Measurements from ENCODE around the gene ACSL1. TPM values are rescaled to one million over a fixed set of nuclear protein-coding genes. Genes with fewer than 3 reads are reported as not detected.

The ACSL1 gene
- total RNA-seq, 1 donor from 2014 or later = 42.9 TPM

DNA sequence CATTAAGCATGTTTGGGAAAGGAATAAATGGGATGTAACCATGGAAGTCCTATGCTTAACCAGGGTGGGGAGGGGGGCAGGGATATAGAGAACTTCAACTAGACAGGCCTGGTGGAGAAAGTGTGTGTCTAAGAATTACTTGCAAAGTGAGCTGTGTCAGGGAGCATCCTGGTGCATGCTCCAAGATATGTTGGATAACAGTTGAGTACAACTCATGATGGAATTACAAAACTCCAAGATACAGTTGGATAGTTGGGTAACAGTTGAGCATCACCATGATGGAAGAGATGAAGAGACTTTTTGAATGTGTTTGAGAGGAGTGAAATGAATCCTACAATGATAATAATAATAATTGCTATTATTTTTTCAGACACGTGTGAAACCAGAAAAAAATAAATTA, 26.1 kb upstream of the ACSL1 start:
- Histone ChIP-seq H3K36me3 (ENCODE audit: control insufficient read depth, insufficient read depth, low read length) (no peaks in the 10 kb centered on the region), H3K4me3 (ENCODE audit: low read depth, low read length) (no peak overlapping the region), H3K27me3 (ENCODE audit: control insufficient read depth, insufficient read depth, low read length) (peaks cover 2% of the 10 kb centered on the region)
- TF ChIP-seq, protein P1, sequence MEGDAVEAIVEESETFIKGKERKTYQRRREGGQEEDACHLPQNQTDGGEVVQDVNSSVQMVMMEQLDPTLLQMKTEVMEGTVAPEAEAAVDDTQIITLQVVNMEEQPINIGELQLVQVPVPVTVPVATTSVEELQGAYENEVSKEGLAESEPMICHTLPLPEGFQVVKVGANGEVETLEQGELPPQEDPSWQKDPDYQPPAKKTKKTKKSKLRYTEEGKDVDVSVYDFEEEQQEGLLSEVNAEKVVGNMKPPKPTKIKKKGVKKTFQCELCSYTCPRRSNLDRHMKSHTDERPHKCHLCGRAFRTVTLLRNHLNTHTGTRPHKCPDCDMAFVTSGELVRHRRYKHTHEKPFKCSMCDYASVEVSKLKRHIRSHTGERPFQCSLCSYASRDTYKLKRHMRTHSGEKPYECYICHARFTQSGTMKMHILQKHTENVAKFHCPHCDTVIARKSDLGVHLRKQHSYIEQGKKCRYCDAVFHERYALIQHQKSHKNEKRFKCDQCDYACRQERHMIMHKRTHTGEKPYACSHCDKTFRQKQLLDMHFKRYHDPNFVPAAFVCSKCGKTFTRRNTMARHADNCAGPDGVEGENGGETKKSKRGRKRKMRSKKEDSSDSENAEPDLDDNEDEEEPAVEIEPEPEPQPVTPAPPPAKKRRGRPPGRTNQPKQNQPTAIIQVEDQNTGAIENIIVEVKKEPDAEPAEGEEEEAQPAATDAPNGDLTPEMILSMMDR (IDR thresholded peaks at IDR 0.05; ENCODE audit: insufficient read depth, low read length, poor library complexity, severe bottlenecking) = no peak
- no peak for DNase-seq (ENCODE audit: low read depth)

DNA sequence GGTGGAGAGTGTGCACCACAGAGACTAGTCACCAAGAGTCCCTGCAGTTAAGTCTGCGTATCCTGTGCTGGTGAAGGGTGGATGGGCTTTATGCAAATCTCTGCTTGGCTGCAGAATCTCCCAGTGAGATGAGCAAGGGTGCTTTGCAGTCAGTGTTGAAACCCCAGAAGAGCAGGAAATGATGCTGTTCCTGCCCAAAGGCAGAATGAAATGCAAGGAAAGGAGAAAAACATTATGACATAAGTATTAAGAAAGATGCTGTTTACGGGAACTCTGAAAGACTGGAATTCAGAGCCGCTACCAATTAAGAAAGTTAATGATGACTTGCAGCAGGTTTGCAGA, 25.4 kb upstream of the ACSL1 start:
- no peak overlapping the region for H3K4me3 ChIP-seq (ENCODE audit: low read depth, low read length)
- H3K27me3 ChIP-seq (ENCODE audit: control insufficient read depth, insufficient read depth, low read length) = peaks cover 2% of the 10 kb centered on the region
- H3K36me3 ChIP-seq (ENCODE audit: control insufficient read depth, insufficient read depth, low read length) = no peaks in the 10 kb centered on the region
- TF ChIP-seq, protein P1 (IDR thresholded peaks at IDR 0.05; ENCODE audit: insufficient read depth, low read length, poor library complexity, severe bottlenecking) = no peak
- no peak for DNase-seq (ENCODE audit: low read depth)

DNA sequence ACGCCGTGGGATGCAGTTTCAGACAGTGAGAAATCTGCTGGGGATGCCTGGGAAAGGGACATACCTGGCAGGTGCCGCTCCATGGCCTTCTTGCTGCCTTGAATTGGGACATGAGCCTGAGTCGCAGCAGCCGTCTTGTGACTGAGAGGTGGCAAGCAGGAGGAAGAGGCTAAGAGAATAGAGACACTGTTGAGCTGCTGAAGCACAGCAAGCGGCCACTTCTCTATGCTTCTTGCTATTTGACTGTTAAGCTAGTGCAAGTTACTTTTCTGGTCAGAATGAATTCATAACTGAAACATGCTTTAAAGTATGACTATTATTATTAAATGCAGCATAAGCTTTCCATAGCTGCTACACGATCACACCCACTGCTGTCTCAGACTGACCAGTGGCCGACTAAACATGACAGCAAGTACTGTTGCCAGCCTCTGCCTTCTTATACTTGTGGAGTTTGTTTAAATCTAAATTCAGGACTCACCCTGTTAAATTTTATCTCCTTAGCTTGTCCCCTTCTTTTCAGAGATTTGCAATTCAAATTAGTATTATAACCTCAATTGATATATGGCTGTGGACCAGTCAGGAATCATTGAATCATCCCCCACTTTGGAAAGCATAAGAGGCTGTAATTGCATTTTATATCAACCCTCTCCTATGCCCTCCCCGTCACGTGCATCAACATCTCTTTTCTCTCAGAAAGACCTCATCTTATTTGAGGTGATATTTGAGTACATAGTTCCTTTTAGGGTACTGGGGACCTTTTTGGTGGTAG, 24.8 kb upstream of the ACSL1 start:
- TF ChIP-seq, protein P1 (IDR thresholded peaks at IDR 0.05; ENCODE audit: insufficient read depth, low read length, poor library complexity, severe bottlenecking) = no peak
- Histone ChIP-seq H3K36me3 (ENCODE audit: control insufficient read depth, insufficient read depth, low read length) (no peaks in the 10 kb centered on the region), H3K27me3 (ENCODE audit: control insufficient read depth, insufficient read depth, low read length) (peaks cover 2% of the 10 kb centered on the region), H3K4me3 (ENCODE audit: low read depth, low read length) (no peak overlapping the region)
- DNase-seq (ENCODE audit: low read depth) = no peak

DNA sequence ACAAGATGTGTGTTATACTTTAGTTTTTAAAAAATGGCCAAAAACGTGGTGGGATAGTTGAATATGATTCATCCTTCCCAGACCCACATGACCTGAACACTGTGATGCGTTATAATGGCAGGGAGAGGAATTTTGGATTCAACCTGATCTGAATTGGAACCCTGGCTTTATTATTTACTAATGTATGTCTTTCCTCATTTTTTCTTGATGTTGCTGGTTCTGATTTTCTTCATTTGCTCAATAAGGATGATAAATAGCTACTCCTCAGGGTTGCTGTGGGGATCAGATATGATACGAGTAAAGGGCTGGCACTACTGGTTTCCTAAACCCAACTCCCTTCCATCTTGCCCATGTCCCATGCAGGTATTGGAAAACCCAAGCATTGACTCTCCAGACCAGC, 24.2 kb upstream of the ACSL1 start:
- TF ChIP-seq, protein P1 (IDR thresholded peaks at IDR 0.05; ENCODE audit: insufficient read depth, low read length, poor library complexity, severe bottlenecking) = no peak
- Histone ChIP-seq H3K4me3 (ENCODE audit: low read depth, low read length) (no peak overlapping the region), H3K27me3 (ENCODE audit: control insufficient read depth, insufficient read depth, low read length) (peaks cover 2% of the 10 kb centered on the region), H3K36me3 (ENCODE audit: control insufficient read depth, insufficient read depth, low read length) (no peaks in the 10 kb centered on the region)
- DNase-seq (ENCODE audit: low read depth) = no peak

DNA sequence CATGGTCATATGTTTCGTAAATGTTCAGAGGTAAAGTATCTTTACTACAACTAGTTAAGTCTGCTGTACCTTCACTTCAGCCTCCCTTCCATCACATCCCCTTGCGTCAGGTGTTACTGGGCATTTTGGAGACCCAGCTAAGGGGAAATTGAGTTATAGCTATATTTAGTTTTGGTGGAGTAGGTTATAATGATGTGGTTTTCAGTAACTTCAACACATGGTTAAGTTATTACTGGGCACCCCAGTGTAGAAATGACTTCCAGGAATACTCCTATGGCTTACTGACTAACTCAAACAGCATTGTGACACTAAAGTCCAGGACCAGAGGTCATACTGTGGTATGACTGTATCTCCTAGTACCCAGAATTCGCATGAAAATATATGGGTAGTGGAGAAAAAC, 23.4 kb upstream of the ACSL1 start:
- Histone ChIP-seq H3K36me3 (ENCODE audit: control insufficient read depth, insufficient read depth, low read length) (no peaks in the 10 kb centered on the region), H3K27me3 (ENCODE audit: control insufficient read depth, insufficient read depth, low read length) (peaks cover 2% of the 10 kb centered on the region), H3K4me3 (ENCODE audit: low read depth, low read length) (no peak overlapping the region)
- DNase-seq (ENCODE audit: low read depth) = no peak
- TF ChIP-seq, protein P1 (IDR thresholded peaks at IDR 0.05; ENCODE audit: insufficient read depth, low read length, poor library complexity, severe bottlenecking) = no peak

DNA sequence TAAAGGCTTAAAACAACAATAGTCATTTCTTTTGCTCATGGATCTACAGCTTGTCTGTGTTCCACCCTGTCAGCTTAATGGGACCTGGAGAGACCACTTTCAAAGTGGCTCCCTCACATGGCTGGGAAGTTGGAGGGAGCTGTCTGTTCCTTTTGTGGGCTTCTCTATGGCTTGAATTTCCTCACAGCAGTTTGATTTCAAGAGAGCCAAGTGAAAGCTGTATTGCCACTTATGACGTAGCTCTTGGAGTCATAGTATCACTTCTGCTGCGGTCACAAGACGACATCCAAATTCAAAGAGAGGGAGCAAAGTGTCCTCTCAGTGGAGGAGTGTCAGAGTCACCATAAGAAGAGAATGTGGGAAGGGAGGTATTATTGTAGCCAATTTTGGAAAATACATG, 22.7 kb upstream of the ACSL1 start:
- Histone ChIP-seq H3K36me3 (ENCODE audit: control insufficient read depth, insufficient read depth, low read length) (no peaks in the 10 kb centered on the region), H3K27me3 (ENCODE audit: control insufficient read depth, insufficient read depth, low read length) (peaks cover 2% of the 10 kb centered on the region), H3K4me3 (ENCODE audit: low read depth, low read length) (no peak overlapping the region)
- no peak for DNase-seq (ENCODE audit: low read depth)
- TF ChIP-seq, protein P1 (IDR thresholded peaks at IDR 0.05; ENCODE audit: insufficient read depth, low read length, poor library complexity, severe bottlenecking) = no peak

Measured in kidney epithelial cell (primary cell).